OCI-LY7 (cell line): ENCODE measurements around the gene POPDC2. TPM values are rescaled to one million over a fixed set of nuclear protein-coding genes. Genes with fewer than 3 reads are reported as not detected.

ENCODE experiments used
- BruUV-seq: library from RNA; stranded (reverse); fragments of 400-500 nt; replicated peaks from 2 replicates; lab custom pipeline; 2021; lab: Mats Ljungman, UMichigan
- CTCF ChIA-PET: fragments of 300-600 bp; sonication (Branson Sonifier 250); formaldehyde crosslinking; loops from one replicate; lab custom pipeline; 2022; ENCODE audit warnings: antibody characterized with exemption; ENCODE audit not compliant: unreplicated experiment; lab: Charles Lee
- POLR2A ChIA-PET: fragments of 300-600 bp; sonication (Branson Sonifier 250); formaldehyde crosslinking; loops from one replicate; lab custom pipeline; 2022; ENCODE audit warnings: antibody characterized with exemption; lab: Charles Lee
- DNase-seq: peaks from one replicate; pipeline ENCODE4 v3.0.0-alpha.2; 2015; ENCODE audit warnings: low spot score
- H2AFZ ChIP-seq: fragments of 200-600 bp; sonication (generic), shearing (Covaris generic); 2 replicates; pipeline ENCODE4 v1.6.1; 2014; ENCODE audit warnings: mild to moderate bottlenecking, antibody characterized with exemption, low read length, moderate library complexity
- H3K27ac ChIP-seq: fragments of 200-600 bp; sonication (generic); 2 replicates; pipeline ENCODE4 v1.5.1; 2014; ENCODE audit warnings: mixed run types, low read depth, mild to moderate bottlenecking, moderate library complexity, low read length, inconsistent platforms; ENCODE audit not compliant: poor library complexity, severe bottlenecking
- H3K36me3 ChIP-seq: fragments of 200-600 bp; sonication (generic); 2 replicates; pipeline ENCODE4 v1.6.1; 2014; ENCODE audit warnings: mild to moderate bottlenecking, antibody characterized with exemption, low read length, moderate library complexity, mixed read lengths; ENCODE audit not compliant: insufficient read depth
- H3K4me1 ChIP-seq: fragments of 200-600 bp; sonication (generic); 2 replicates; pipeline ENCODE4 v1.5.1; 2014; ENCODE audit warnings: mild to moderate bottlenecking, low read length; ENCODE audit not compliant: insufficient read depth, poor library complexity, severe bottlenecking
- H3K4me2 ChIP-seq: fragments of 200-600 bp; sonication (generic); 2 replicates; pipeline ENCODE4 v1.6.1; 2014; ENCODE audit warnings: mild to moderate bottlenecking, low read length
- H3K4me3 ChIP-seq: fragments of 200-600 bp; sonication (generic); 2 replicates; pipeline ENCODE4 v1.5.1; 2014; ENCODE audit warnings: mild to moderate bottlenecking, low read depth, low read length; ENCODE audit not compliant: poor library complexity, severe bottlenecking
- H3K79me2 ChIP-seq: fragments of 200-600 bp; sonication (generic); 2 replicates; pipeline ENCODE4 v1.6.1; 2016; ENCODE audit warnings: low read depth, mild to moderate bottlenecking, low read length, moderate library complexity, mixed read lengths; ENCODE audit not compliant: insufficient read depth
- H3K9me2 ChIP-seq: fragments of 200-600 bp; sonication (generic); 2 replicates; pipeline ENCODE4 v1.6.1; 2016; ENCODE audit warnings: mild to moderate bottlenecking, low read length, mixed read lengths; ENCODE audit not compliant: insufficient read depth
- H3K9me3 ChIP-seq: fragments of 200-600 bp; sonication (generic); 2 replicates; pipeline ENCODE4 v1.6.1; 2014; ENCODE audit warnings: mild to moderate bottlenecking, mixed run types, low read length, mixed read lengths
- H4K20me1 ChIP-seq: fragments of 200-600 bp; sonication (generic); 2 replicates; pipeline ENCODE4 v1.6.1; 2014; ENCODE audit warnings: mild to moderate bottlenecking, antibody characterized with exemption, low read length, moderate library complexity, mixed read lengths; ENCODE audit not compliant: insufficient read depth
- EZH2phosphoT487 ChIP-seq: fragments of 200-600 bp; sonication (generic); IDR thresholded peaks from 2 replicates; pipeline ENCODE4 v1.6.1; 2018; ENCODE audit warnings: low read depth, borderline replicate concordance, mild to moderate bottlenecking, mixed run types, antibody characterized with exemption, low read length, moderate library complexity, mixed read lengths
- intact Hi-C: fragments of 100-400 bp; cut with micrococcal nuclease; formaldehyde crosslinking; loops from one replicate; pipeline ENCODE4 v1.10.0; 2022; ENCODE audit not compliant: unreplicated experiment
- total RNA-seq, 2 experiments: library from RNA; depleted of rRNA in 1 of 2; stranded (reverse); fragments of >200 nt in 1 of 2; shearing (Covaris generic) in 1 of 2; gene quantifications; 2 replicates each; pipeline ENCODE4 v1.2.3, GENCODE V29; 2014 to 2022
- TF ChIP-seq, protein P1 (sequence below): fragments of 200-600 bp; sonication (generic); conservative IDR thresholded peaks from 2 replicates; pipeline ENCODE4 v1.5.1; 2014; ENCODE audit warnings: mild to moderate bottlenecking, antibody characterized with exemption, low read length, moderate library complexity, mixed read lengths

POPDC2 gene
- total RNA-seq, 2 experiments from 2014 or later: 0.16 to 1.3 TPM

DNA sequence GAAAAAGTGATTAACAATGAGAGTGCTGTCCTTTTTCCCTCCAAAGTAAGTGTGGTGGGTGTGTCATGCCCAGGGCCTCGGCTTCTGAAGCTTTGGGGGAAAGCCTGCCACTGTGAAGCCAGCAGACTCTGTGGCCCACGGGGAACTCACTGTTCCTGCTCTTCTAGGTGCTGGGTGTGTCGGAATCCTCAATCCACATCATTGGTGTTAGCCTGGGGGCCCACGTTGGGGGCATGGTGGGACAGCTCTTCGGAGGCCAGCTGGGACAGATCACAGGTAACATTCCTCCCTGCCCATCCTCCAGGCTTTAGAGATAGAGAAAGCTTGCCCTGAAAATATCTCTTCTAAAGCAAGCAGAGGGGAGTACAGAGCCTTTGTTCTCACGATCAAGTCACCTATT lies 51.1 kb downstream of the POPDC2 start:
- no peaks in the 10 kb centered on the region for H3K9me2 ChIP-seq
- ChIA-PET POLR2A (no interaction called here), CTCF (no interaction called here)
- TF ChIP-seq EZH2phosphoT487: no peak
- TF ChIP-seq, protein P1, sequence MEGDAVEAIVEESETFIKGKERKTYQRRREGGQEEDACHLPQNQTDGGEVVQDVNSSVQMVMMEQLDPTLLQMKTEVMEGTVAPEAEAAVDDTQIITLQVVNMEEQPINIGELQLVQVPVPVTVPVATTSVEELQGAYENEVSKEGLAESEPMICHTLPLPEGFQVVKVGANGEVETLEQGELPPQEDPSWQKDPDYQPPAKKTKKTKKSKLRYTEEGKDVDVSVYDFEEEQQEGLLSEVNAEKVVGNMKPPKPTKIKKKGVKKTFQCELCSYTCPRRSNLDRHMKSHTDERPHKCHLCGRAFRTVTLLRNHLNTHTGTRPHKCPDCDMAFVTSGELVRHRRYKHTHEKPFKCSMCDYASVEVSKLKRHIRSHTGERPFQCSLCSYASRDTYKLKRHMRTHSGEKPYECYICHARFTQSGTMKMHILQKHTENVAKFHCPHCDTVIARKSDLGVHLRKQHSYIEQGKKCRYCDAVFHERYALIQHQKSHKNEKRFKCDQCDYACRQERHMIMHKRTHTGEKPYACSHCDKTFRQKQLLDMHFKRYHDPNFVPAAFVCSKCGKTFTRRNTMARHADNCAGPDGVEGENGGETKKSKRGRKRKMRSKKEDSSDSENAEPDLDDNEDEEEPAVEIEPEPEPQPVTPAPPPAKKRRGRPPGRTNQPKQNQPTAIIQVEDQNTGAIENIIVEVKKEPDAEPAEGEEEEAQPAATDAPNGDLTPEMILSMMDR: no peak
- no peaks in the 10 kb centered on the region for H3K79me2 ChIP-seq
- DNase-seq: no peak
- H2AFZ ChIP-seq: no peak overlapping the region
- H3K4me3 ChIP-seq: no peak overlapping the region
- no peaks in the 10 kb centered on the region for H3K4me1 ChIP-seq
- intact Hi-C loops: no loop called here
- BruUV-seq: no TSS peak
- no peak overlapping the region for H3K27ac ChIP-seq
- H3K9me3 ChIP-seq: no peaks in the 10 kb centered on the region
- H3K36me3 ChIP-seq: no peaks in the 10 kb centered on the region
- H3K4me2 ChIP-seq: no peak overlapping the region
- H4K20me1 ChIP-seq: no peaks in the 10 kb centered on the region

DNA sequence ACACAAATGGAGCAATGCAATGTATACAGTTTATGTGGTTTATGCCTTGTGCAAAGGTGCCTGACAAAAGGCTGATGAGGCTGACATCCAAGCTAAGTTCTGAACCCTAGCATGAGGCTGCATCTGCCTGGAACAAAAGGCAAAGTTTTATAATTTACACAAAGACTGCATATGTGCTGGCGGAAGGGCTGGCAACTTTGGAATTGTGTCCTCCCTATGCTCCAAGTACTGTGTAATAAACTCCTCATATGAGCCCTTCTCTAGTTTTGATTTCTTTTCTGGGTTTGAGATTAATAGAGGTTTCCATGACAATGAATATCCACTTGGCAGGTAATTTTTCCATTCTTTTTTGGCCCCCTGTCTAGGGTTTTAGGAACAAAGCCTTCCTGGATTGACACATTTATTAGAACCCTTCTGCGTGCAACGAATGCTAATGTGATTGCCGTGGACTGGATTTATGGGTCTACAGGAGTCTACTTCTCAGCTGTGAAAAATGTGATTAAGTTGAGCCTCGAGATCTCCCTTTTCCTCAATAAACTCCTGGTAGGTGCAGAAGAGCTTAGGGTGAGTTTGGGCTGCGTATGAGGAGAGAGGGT lies 51.9 kb downstream of the POPDC2 start:
- Histone ChIP-seq H3K4me3 (no peak overlapping the region), H3K36me3 (no peaks in the 10 kb centered on the region), H3K4me2 (no peak overlapping the region), H4K20me1 (no peaks in the 10 kb centered on the region), H3K4me1 (no peaks in the 10 kb centered on the region), H2AFZ (no peak overlapping the region), H3K9me3 (no peaks in the 10 kb centered on the region), H3K79me2 (no peaks in the 10 kb centered on the region), H3K27ac (no peak overlapping the region), H3K9me2 (no peaks in the 10 kb centered on the region)
- DNase-seq: no peak
- ChIA-PET POLR2A (no interaction called here), CTCF (no interaction called here)
- TF ChIP-seq, protein P1: no peak
- no peak for TF ChIP-seq EZH2phosphoT487
- no TSS peak for BruUV-seq
- intact Hi-C loops: no loop called here

DNA sequence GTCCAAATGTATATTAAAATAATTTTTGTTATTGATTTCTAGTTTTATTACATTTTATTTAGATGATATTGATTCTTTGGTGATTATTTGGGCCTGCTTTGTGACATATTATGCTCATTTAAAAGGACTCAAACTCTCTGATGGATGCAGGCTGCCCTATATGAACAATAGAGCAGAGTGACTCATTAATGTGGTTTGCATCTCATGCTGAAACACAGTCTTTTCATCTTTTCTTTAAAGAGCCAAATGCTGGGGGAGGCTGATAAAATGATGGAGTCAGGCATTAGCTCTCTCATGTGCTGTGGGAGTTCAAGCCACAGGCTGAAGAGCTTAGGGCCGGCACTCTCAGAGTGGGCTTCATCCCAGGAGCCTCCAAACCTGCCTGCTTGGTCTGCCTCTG lies 55.5 kb downstream of the POPDC2 start:
- no peaks in the 10 kb centered on the region for H3K9me2 ChIP-seq
- H3K4me3 ChIP-seq: no peak overlapping the region
- DNase-seq: no peak
- no TSS peak for BruUV-seq
- ChIA-PET POLR2A (no interaction called here), CTCF (no interaction called here)
- H3K4me2 ChIP-seq: no peak overlapping the region
- no peak overlapping the region for H2AFZ ChIP-seq
- no peaks in the 10 kb centered on the region for H3K79me2 ChIP-seq
- no peaks in the 10 kb centered on the region for H4K20me1 ChIP-seq
- H3K36me3 ChIP-seq: no peaks in the 10 kb centered on the region
- no peaks in the 10 kb centered on the region for H3K4me1 ChIP-seq
- intact Hi-C loops: no loop called here
- H3K27ac ChIP-seq: no peak overlapping the region
- TF ChIP-seq EZH2phosphoT487: no peak
- TF ChIP-seq, protein P1: no peak
- H3K9me3 ChIP-seq: no peaks in the 10 kb centered on the region
